AG09319 (cell line): Measurements from ENCODE around the gene UBL7.

Source experiments
- DNase-seq: peaks from one replicate; pipeline ENCODE4 v3.0.0-alpha.2; 2010; ENCODE audit warnings: low read depth; ENCODE audit errors: extremely low read depth
- CTCF ChIP-seq: IDR thresholded peaks from 2 replicates; pipeline ENCODE4 v1.5.1; 2011; ENCODE audit warnings: low read depth, mild to moderate bottlenecking, inconsistent platforms, low read length, moderate library complexity

The UBL7 gene

GRCh38 chr15:74420193-74420905, 40.6 kb downstream of the UBL7 start:
- no peak for DNase-seq
- TF ChIP-seq CTCF: no peak

- DNase-seq: no peak
- TF ChIP-seq CTCF: no peak
Observed at GRCh38 chr15:74419432-74419831, 41.5 kb downstream of the UBL7 start.

DNA sequence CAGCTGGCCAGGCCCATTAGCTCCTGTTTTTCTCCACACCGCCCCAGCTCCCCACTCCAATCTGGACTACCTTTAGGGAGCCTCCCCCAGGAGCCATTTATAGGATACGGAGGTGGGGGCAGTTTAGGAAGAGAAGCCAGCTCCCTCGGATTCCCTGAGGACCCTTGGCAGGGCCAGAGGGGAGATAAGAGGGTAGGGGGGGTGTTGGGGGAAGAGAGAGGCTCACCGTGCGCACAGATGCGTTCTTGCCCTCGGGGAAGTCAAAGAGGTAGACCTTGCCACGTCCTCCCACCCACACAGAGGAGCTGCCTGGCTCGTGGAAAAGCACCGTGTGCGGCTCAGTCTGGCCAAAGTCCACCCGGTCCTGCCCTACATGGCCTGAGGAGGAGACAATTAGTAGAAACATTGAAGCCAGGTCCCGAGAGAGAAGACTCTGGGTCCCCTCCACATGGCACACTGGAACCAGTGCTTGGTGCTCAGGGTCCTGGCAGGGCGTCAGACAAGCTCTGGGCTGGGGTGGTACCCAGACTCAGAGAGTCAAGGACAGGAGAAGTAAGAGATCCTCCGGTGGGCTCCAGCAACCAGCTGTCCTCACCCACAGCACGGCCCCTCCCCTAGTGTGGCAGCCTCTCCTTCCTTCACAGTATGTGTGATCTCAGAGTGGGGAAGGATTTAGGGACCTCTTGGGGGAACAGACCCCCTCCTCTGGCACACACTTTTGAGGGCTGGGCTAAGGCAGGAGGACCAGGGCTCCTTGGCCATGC, 42.2 kb downstream of the UBL7 start:
- no peak for TF ChIP-seq CTCF
- no peak for DNase-seq

GRCh38 chr15:74417670-74418069, 43.3 kb downstream of the UBL7 start:
- DNase-seq: no peak

DNA sequence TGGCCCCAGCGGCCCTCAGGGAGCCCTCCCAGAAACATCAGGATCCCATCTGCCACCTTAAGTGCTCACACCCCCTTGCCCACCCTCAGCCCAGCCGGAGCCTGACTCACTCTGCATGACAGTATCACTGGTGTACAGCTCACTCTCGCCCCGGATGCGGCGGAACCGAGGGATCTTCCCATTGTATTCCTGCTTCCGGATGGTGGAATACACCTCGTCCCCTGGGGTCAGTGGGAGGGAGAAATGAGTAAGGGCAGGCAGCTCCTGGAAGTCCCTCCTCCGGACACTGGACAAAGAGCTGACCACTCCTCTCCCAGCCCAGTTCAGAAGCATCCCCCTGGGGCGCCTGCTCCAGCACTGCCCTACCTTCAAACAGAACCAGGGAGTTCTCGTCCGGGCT, 43.7 kb downstream of the UBL7 start:
- DNase-seq: no peak
- TF ChIP-seq CTCF: no peak

More at GRCh38 chr15:74417670-74418069, 43.3 kb downstream of the UBL7 start:
- TF ChIP-seq CTCF: no peak

- TF ChIP-seq CTCF: no peak
- DNase-seq: no peak
Observed at GRCh38 chr15:74415966-74416916, 44.7 kb downstream of the UBL7 start.
